GM12878 (cell line): ENCODE measurements around the gene WDR93.

ENCODE experiments used
- CHD2 ChIP-seq: IDR thresholded peaks from 2 replicates; pipeline ENCODE4 v1.6.1; 2011; ENCODE audit warnings: low read depth, low read length, improper control_type of control experiment, borderline replicate concordance
- DPF2 ChIP-seq: fragments of 450-650 bp; IDR thresholded peaks from 2 replicates; pipeline ENCODE4 v1.6.1; 2017; ENCODE audit warnings: mild to moderate bottlenecking
- MYC ChIP-seq: IDR thresholded peaks from 2 replicates; pipeline ENCODE4 v1.6.1; 2011; ENCODE audit warnings: mild to moderate bottlenecking, low read length, moderate library complexity, inconsistent platforms; ENCODE audit not compliant: insufficient read depth, insufficient replicate concordance, insufficient read length, severe bottlenecking
- POLR2A ChIP-seq: IDR thresholded peaks from 2 replicates; pipeline ENCODE4 v1.6.1; 2011; ENCODE audit warnings: low read depth, mild to moderate bottlenecking, low read length
- POLR2AphosphoS2 ChIP-seq: IDR thresholded peaks from 2 replicates; pipeline ENCODE4 v1.6.1; 2011; ENCODE audit warnings: low read depth, mild to moderate bottlenecking, low read length, improper control_type of control experiment, moderate library complexity
- POLR2AphosphoS5 ChIP-seq: IDR thresholded peaks from 2 replicates; pipeline ENCODE4 v1.6.1; 2011; ENCODE audit warnings: mild to moderate bottlenecking, low read length, inconsistent platforms
- SREBF2 ChIP-seq: IDR thresholded peaks from 2 replicates; pipeline ENCODE4 v1.6.1; 2012; ENCODE audit warnings: mild to moderate bottlenecking, low read length
- YY1 ChIP-seq: IDR thresholded peaks from 2 replicates; pipeline ENCODE4 v1.6.1; 2011; ENCODE audit warnings: low read depth, mild to moderate bottlenecking, low read length
- TF ChIP-seq, protein P1 (sequence below), 3 experiments: IDR thresholded peaks in 2 of 3; conservative IDR thresholded peaks in 1 of 3; 2 replicates each; pipeline ENCODE4 v1.5.1; 2011; ENCODE audit warnings: low read depth in 3 of 3, low read length in 3 of 3, mild to moderate bottlenecking in 3 of 3, control low read depth in 2 of 3, moderate library complexity in 2 of 3, inconsistent platforms in 1 of 3, mixed read lengths in 1 of 3; ENCODE audit not compliant: control insufficient read depth in 2 of 3, insufficient read depth in 1 of 3; ENCODE audit errors: extremely low read depth in 1 of 3

GRCh38 chr15:89652131-89652530 is 38.5 kb upstream of the WDR93 start:
- TF ChIP-seq POLR2A (no peak), SREBF2 (no peak), DPF2 (no peak), CHD2 (no peak), POLR2AphosphoS2 (no peak), MYC (no peak), POLR2AphosphoS5 (no peak), YY1 (no peak)
- TF ChIP-seq, protein P1, sequence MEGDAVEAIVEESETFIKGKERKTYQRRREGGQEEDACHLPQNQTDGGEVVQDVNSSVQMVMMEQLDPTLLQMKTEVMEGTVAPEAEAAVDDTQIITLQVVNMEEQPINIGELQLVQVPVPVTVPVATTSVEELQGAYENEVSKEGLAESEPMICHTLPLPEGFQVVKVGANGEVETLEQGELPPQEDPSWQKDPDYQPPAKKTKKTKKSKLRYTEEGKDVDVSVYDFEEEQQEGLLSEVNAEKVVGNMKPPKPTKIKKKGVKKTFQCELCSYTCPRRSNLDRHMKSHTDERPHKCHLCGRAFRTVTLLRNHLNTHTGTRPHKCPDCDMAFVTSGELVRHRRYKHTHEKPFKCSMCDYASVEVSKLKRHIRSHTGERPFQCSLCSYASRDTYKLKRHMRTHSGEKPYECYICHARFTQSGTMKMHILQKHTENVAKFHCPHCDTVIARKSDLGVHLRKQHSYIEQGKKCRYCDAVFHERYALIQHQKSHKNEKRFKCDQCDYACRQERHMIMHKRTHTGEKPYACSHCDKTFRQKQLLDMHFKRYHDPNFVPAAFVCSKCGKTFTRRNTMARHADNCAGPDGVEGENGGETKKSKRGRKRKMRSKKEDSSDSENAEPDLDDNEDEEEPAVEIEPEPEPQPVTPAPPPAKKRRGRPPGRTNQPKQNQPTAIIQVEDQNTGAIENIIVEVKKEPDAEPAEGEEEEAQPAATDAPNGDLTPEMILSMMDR (IDR thresholded peaks at IDR 0.05 in 2 of 3, conservative IDR thresholded peaks at IDR 0.05 in 1 of 3; ENCODE audit: control insufficient read depth in 2 of 3, extremely low read depth in 1 of 3, insufficient read depth in 1 of 3, low read depth in 3 of 3, low read length in 3 of 3) = no peak
